Gastroesophageal sphincter (tissue), 4 donors: ENCODE results near the gene APOBEC3G. TPM values are rescaled to one million over a fixed set of nuclear protein-coding genes. Genes with fewer than 3 reads are reported as not detected.

ENCODE experiments used
- ATAC-seq: fragments of 150-250 bp; one replicate; pipeline ENCODE4 v1.9.1; 2016; ENCODE audit warnings: mild to moderate bottlenecking, moderate library complexity
- H3K27ac ChIP-seq, 4 donors: fragments of 200-600 bp; sonication (generic) in 3 of 4; 1 replicate in 3 of 4; 2 replicates in 1 of 4; pipeline ENCODE4 v1.5.1; 2016 to 2019
- H3K27me3 ChIP-seq: fragments of 200-600 bp; sonication (generic); one replicate; pipeline ENCODE4 v1.5.1; 2019
- H3K36me3 ChIP-seq, 2 donors: fragments of 200-600 bp; sonication (generic); one replicate each; pipeline ENCODE4 v1.5.1; 2019; ENCODE audit warnings: control low read depth in 1 of 2
- H3K4me1 ChIP-seq, 3 donors: fragments of 200-600 bp; sonication (generic); 1 replicate in 2 of 3; 2 replicates in 1 of 3; pipeline ENCODE4 v1.5.1; 2016 to 2019; ENCODE audit warnings: control low read depth in 2 of 3
- H3K4me3 ChIP-seq, 2 donors: fragments of 200-600 bp; sonication (generic); one replicate each; pipeline ENCODE4 v1.5.1; 2019; ENCODE audit warnings: mild to moderate bottlenecking in 1 of 2, moderate library complexity in 1 of 2
- H3K9me3 ChIP-seq, 3 donors: fragments of 200-600 bp; sonication (generic); one replicate each; pipeline ENCODE4 v1.5.1; 2017 to 2019; ENCODE audit warnings: control low read depth in 2 of 3
- EP300 ChIP-seq: sonication (generic); formaldehyde crosslinking; IDR thresholded peaks from one replicate; pipeline ENCODE4 v1.6.1; 2017; ENCODE audit warnings: antibody characterized with exemption, mild to moderate bottlenecking
- POLR2A ChIP-seq, 2 donors: fragments of 450-650 bp; IDR thresholded peaks; one replicate each; pipeline ENCODE4 v1.6.1; 2017; ENCODE audit warnings: antibody characterized with exemption in 2 of 2, mild to moderate bottlenecking in 2 of 2, moderate library complexity in 1 of 2
- POLR2AphosphoS5 ChIP-seq: sonication (generic); formaldehyde crosslinking; IDR thresholded peaks from one replicate; pipeline ENCODE4 v1.6.1; 2017; ENCODE audit warnings: antibody characterized with exemption
- WGBS, 2 donors: methylation state at CpG; one replicate each; pipeline ENCODE4 v1.1.5; 2018; ENCODE audit warnings: low coverage in 1 of 2; 5-methylcytosine and 5-hydroxymethylcytosine counted together
- small RNA-seq, 4 donors: library from RNA; depleted of rRNA; stranded (forward); fragments of <200 nt; gene quantifications; one replicate each; pipeline ENCODE3, GENCODE V24; 2016
- total RNA-seq, 4 donors: library from RNA; depleted of rRNA; stranded (reverse); fragments of >200 nt; gene quantifications; one replicate each; pipeline ENCODE4 v1.1.0, GENCODE V29; 2016
- TF ChIP-seq, protein P1 (sequence below), 4 experiments: fragments of 200-600 bp in 2 of 4; fragments of 450-650 bp in 2 of 4; sonication (generic) in 1 of 4; IDR thresholded peaks; one replicate each; pipeline ENCODE4 v1.5.1; 2017 to 2019; ENCODE audit warnings: antibody characterized with exemption in 4 of 4, mild to moderate bottlenecking in 2 of 4, moderate library complexity in 2 of 4

The APOBEC3G gene
- total RNA-seq, 4 donors from 2014 or later, result 3.2 to 8.3 (median 7.3) TPM

DNA sequence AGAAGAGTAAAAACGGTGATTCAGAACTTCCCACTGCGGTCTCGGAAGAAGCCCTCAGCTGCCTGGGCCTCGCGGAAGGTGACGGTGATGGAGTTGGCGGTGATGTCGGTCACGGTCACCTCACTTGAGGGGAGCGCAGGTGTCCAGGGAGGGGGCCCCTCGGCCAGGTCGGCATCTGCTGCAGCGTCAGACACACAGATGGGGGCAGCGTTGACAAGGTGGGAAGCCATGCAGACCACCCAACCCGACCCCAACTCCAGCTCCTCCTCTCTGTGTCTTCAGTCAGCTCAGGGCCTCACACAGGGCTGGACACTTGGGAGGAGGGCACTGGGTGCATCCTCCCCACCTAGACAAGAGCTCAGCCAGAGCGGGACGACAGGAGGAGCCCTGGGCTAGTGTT lies 56.8 kb downstream of the APOBEC3G start:
- TF ChIP-seq POLR2A (IDR thresholded peaks at IDR 0.05) (no peak), POLR2AphosphoS5 (no peak), EP300 (no peak)
- TF ChIP-seq, protein P1, sequence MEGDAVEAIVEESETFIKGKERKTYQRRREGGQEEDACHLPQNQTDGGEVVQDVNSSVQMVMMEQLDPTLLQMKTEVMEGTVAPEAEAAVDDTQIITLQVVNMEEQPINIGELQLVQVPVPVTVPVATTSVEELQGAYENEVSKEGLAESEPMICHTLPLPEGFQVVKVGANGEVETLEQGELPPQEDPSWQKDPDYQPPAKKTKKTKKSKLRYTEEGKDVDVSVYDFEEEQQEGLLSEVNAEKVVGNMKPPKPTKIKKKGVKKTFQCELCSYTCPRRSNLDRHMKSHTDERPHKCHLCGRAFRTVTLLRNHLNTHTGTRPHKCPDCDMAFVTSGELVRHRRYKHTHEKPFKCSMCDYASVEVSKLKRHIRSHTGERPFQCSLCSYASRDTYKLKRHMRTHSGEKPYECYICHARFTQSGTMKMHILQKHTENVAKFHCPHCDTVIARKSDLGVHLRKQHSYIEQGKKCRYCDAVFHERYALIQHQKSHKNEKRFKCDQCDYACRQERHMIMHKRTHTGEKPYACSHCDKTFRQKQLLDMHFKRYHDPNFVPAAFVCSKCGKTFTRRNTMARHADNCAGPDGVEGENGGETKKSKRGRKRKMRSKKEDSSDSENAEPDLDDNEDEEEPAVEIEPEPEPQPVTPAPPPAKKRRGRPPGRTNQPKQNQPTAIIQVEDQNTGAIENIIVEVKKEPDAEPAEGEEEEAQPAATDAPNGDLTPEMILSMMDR (IDR thresholded peaks at IDR 0.05), result no peak
- H3K27ac ChIP-seq, result no peak overlapping the region
- 71 to 88% methylated on average over 2 to 10 of the region's 17 CpGs for WGBS, 2 donors
- H3K9me3 ChIP-seq, result no peaks in the 10 kb centered on the region
- peaks cover 0 to 94% of the 10 kb centered on the region in 2 donors for H3K36me3 ChIP-seq
- no peak overlapping the region for H3K4me3 ChIP-seq
- H3K27me3 ChIP-seq, result no peaks in the 10 kb centered on the region
- ATAC-seq, result no peak
- peaks cover 0 to 46% (median 14%) of the 10 kb centered on the region in 3 donors for H3K4me1 ChIP-seq

DNA sequence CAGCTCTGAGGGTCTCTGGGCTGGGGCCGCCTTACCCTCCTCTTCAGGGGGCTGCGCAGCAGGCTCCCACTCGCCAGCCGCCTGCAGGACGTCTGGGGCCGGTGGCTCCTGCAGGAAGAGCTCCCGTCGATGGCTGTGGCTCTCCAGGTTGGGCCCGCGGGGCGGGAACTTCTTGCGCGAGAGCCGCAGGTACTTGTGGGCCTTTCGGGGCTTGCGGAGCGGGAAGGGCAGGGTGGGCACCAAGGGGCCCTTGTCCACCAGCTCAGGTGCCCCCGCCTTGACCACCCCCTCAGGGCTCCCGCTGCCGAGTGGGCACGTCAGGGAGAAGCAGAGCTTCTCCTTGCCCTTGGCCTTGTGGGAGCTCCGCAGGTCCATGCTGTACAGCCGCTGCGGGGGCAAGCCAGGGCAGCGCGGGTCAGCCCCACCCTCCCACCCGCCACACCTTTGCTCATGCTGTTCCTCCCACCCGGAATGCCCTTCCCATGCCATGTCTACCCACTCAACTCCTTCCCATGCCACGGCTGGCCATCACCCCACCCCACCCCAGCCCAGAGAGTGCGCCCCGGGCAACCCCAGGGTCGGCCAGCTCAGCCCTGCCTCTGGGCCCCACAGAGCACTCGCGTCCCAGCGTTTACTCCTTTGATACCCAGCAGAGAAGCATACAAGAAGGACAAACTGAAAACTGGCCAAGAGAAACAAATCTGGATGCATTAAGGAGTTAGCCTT lies 57.5 kb downstream of the APOBEC3G start:
- H3K4me3 ChIP-seq, result no peak overlapping the region
- H3K9me3 ChIP-seq, result no peaks in the 10 kb centered on the region
- peak overlapping the region in 2 of 4 donors; percentile 41 for H3K27ac ChIP-seq
- no peak for ATAC-seq
- peaks cover 0 to 93% of the 10 kb centered on the region in 2 donors for H3K36me3 ChIP-seq
- WGBS, 2 donors, result 75% methylated on average over 2 of the region's 35 CpGs; no CpG with 5 or more reads in 1 of the 2 donors
- TF ChIP-seq, protein P1 (IDR thresholded peaks at IDR 0.05), result no peak
- TF ChIP-seq POLR2A (IDR thresholded peaks at IDR 0.05) (no peak), EP300 (no peak), POLR2AphosphoS5 (no peak)
- no peaks in the 10 kb centered on the region for H3K27me3 ChIP-seq
- peaks cover 0 to 46% (median 14%) of the 10 kb centered on the region in 3 donors for H3K4me1 ChIP-seq

GRCh38 chr22:39135092-39135896 lies 58.2 kb downstream of the APOBEC3G start:
- peak overlapping the region in 2 of 4 donors; percentile 41 for H3K27ac ChIP-seq
- H3K4me3 ChIP-seq, result no peak overlapping the region
- no peak for TF ChIP-seq EP300
- TF ChIP-seq, protein P1 (IDR thresholded peaks at IDR 0.05), result peak in 3 of 4 experiments; percentile 41 to 66 (median 44)
- ATAC-seq, result peak; percentile 39
- no peaks in the 10 kb centered on the region for H3K9me3 ChIP-seq
- H3K27me3 ChIP-seq, result no peaks in the 10 kb centered on the region
- WGBS, 2 donors, result 50 to 55% methylated on average over 2 to 4 of the region's 15 CpGs
- H3K36me3 ChIP-seq, result peaks cover 0 to 92% of the 10 kb centered on the region in 2 donors
- peaks cover 0 to 50% (median 14%) of the 10 kb centered on the region in 3 donors for H3K4me1 ChIP-seq

DNA sequence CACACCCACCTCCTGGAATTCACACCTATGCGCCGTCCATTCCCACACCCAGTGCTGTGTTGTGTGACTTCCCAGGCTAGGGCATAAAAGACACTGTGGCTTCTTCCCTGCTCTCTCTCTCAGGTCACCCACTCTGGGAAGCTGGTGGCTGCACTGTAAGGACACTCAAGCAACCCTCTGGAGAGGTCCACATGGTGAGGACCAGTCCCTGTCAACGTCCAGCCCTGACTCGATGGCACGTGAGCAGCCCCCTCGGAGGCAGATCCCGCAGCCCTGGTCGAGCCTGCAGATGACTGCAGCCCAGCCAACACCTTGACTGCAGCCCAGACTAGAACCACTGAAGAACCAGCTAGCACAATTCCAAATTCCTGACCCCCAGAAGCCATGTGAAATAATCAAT lies 59.2 kb downstream of the APOBEC3G start:
- Histone ChIP-seq H3K36me3 (peaks cover 0 to 92% of the 10 kb centered on the region in 2 donors), H3K4me1 (peaks cover 0 to 49% (median 11%) of the 10 kb centered on the region in 3 donors), H3K27ac (no peak overlapping the region), H3K9me3 (no peaks in the 10 kb centered on the region), H3K27me3 (no peaks in the 10 kb centered on the region), H3K4me3 (no peak overlapping the region)
- no peak for TF ChIP-seq POLR2AphosphoS5
- TF ChIP-seq POLR2A (IDR thresholded peaks at IDR 0.05), result no peak
- TF ChIP-seq, protein P1 (IDR thresholded peaks at IDR 0.05), result no peak
- no peak for TF ChIP-seq EP300
- ATAC-seq, result no peak
- 60 to 94% methylated on average over 1 to 3 of the region's 8 CpGs for whole genome bisulfite sequencing, 2 donors

Small RNA genes lying within 50 kb of the gene (small RNA-seq; reads per million reads assigned to genes)
- gene AL022318.2 (0 reads per million in 4 donors), gene COX5BP7 (0 reads per million in 4 donors)

Other genes starting within 250 kb of the APOBEC3G start
- gene NPTXR, start 233.2 kb upstream of the APOBEC3G start, total RNA-seq, result 10 to 100 TPM in 3 of 4 donors, 1 to 10 TPM in 1; 7.9 to 21.7 (median 12.5) TPM
- 100 to 1,000 TPM in 2 of 4 donors, 10 to 100 TPM in 2; 77.3 to 187 (median 105) TPM for gene CBX6, start 205.1 kb upstream of the APOBEC3G start, total RNA-seq
- gene APOBEC3A, start 119.7 kb upstream of the APOBEC3G start, total RNA-seq, result 1 to 10 TPM in 1 of 4 donors, under 1 TPM in 1, not detected in 2; 0.35 to 4.4 TPM
- not detected for gene APOBEC3B, start 94.9 kb upstream of the APOBEC3G start, total RNA-seq
- 10 to 100 TPM in 3 of 4 donors, 1 to 10 TPM in 1; 7.9 to 14.0 (median 11.8) TPM for gene APOBEC3C, start 63.0 kb upstream of the APOBEC3G start, total RNA-seq
- gene APOBEC3D, start 56.1 kb upstream of the APOBEC3G start, total RNA-seq, result 1 to 10 TPM in 3 of 4 donors, not detected in 1; 1.1 to 5.3 (median 1.2) TPM
- 1 to 10 TPM in 2 of 4 donors, under 1 TPM in 2; 0.57 to 4.0 (median 1.9) TPM for gene APOBEC3F, start 36.4 kb upstream of the APOBEC3G start, total RNA-seq
- not detected for gene APOBEC3H, start 20.0 kb downstream of the APOBEC3G start, total RNA-seq
- 100 to 1,000 TPM; 102 to 223 (median 171) TPM for gene CBX7, start 75.4 kb downstream of the APOBEC3G start, total RNA-seq
- gene PDGFB, start 167.7 kb downstream of the APOBEC3G start, total RNA-seq, result 10 to 100 TPM in 3 of 4 donors, 1 to 10 TPM in 1; 7.1 to 27.9 (median 15.1) TPM
- 1,000 to 10,000 TPM; 1,539 to 2,425 (median 1,793) TPM for gene RPL3, start 242.3 kb downstream of the APOBEC3G start, total RNA-seq